Daoy (cell line): ENCODE data around the gene CELSR1. TPM values are rescaled to one million over a fixed set of nuclear protein-coding genes. Genes with fewer than 3 reads are reported as not detected.

Experiments
- DNase-seq: peaks from one replicate; pipeline ENCODE4 v3.0.0-alpha.2; 2015; ENCODE audit warnings: low read depth
- total RNA-seq: library from RNA; depleted of rRNA; stranded (reverse); fragments of >200 nt; shearing (Covaris generic); gene quantifications from 2 replicates; pipeline ENCODE4 v1.2.3, GENCODE V29; 2014

The CELSR1 gene
- total RNA-seq, 1 experiment from 2014 or later, result 2.9 TPM

GRCh38 chr22:46379066-46379930 lies 158.1 kb downstream of the CELSR1 start:
- DNase-seq, result no peak

- no peak for DNase-seq
Measured at GRCh38 chr22:46378426-46379065, 158.9 kb downstream of the CELSR1 start.

- peak; percentile 25 for DNase-seq
Measured at GRCh38 chr22:46377525-46378425, 159.6 kb downstream of the CELSR1 start.

GRCh38 chr22:46376908-46377524 lies 160.4 kb downstream of the CELSR1 start:
- DNase-seq, result no peak

GRCh38 chr22:46376111-46376510 lies 161.3 kb downstream of the CELSR1 start:
- no peak for DNase-seq

- no peak for DNase-seq
Measured at GRCh38 chr22:46374663-46375474, 162.6 kb downstream of the CELSR1 start.

- peak; percentile 29 for DNase-seq
Measured at GRCh38 chr22:46373921-46374662, 163.3 kb downstream of the CELSR1 start.

GRCh38 chr22:46373159-46373558 lies 164.3 kb downstream of the CELSR1 start:
- no peak for DNase-seq

GRCh38 chr22:46372686-46373085 lies 164.7 kb downstream of the CELSR1 start:
- DNase-seq, result no peak

GRCh38 chr22:46371623-46372226 lies 165.7 kb downstream of the CELSR1 start:
- no peak for DNase-seq

GRCh38 chr22:46370584-46371291 lies 166.7 kb downstream of the CELSR1 start:
- no peak for DNase-seq

- no peak for DNase-seq
Measured at GRCh38 chr22:46369716-46370583, 167.5 kb downstream of the CELSR1 start.

GRCh38 chr22:46368871-46369715 lies 168.3 kb downstream of the CELSR1 start:
- DNase-seq, result no peak

- DNase-seq, result no peak
Measured at GRCh38 chr22:46368422-46368821, 169.0 kb downstream of the CELSR1 start.

GRCh38 chr22:46367707-46368191 lies 169.7 kb downstream of the CELSR1 start:
- peak; percentile 75 for DNase-seq

- no peak for DNase-seq
Measured at GRCh38 chr22:46366801-46367706, 170.4 kb downstream of the CELSR1 start.
